ENCODE data around the gene FAR2.
"Not testable (repeated sequence)": the region's sequence is repeated elsewhere in the genome, so short reads cannot be mapped to it uniquely, and the experiment has no call there.

Gene FAR2

GRCh38 chr12:29232086-29232485, 83.0 kb downstream of the FAR2 start:
- no peak for DNase-seq

- no peak for DNase-seq
Observed at GRCh38 chr12:29234552-29234951, 85.5 kb downstream of the FAR2 start.

GRCh38 chr12:29234965-29235626, 86.0 kb downstream of the FAR2 start:
- DNase-seq, result no peak

- DNase-seq, result no peak
Observed at GRCh38 chr12:29238822-29239291, 89.8 kb downstream of the FAR2 start.

- DNase-seq, result no peak
Observed at GRCh38 chr12:29239336-29239735, 90.3 kb downstream of the FAR2 start.

GRCh38 chr12:29240441-29240840, 91.4 kb downstream of the FAR2 start:
- DNase-seq, result no peak

GRCh38 chr12:29241821-29242591, 92.9 kb downstream of the FAR2 start:
- peak in 35 of 56 donors; percentile 1 to 73 (median 22) for DNase-seq

- DNase-seq, result peak in 1 of 56 donors; percentile 3
Observed at GRCh38 chr12:29242921-29243431, 93.9 kb downstream of the FAR2 start.

- no peak for DNase-seq
Observed at GRCh38 chr12:29244159-29244765, 95.2 kb downstream of the FAR2 start.

GRCh38 chr12:29245246-29245645, 96.2 kb downstream of the FAR2 start:
- no peak for DNase-seq

GRCh38 chr12:29249930-29250329, 100.9 kb downstream of the FAR2 start:
- DNase-seq, result no peak

- DNase-seq, result no peak
Observed at GRCh38 chr12:29253906-29254625, 105.0 kb downstream of the FAR2 start.

- no peak for DNase-seq
Observed at GRCh38 chr12:29255042-29255441, 106.0 kb downstream of the FAR2 start.

- DNase-seq, result no peak
Observed at GRCh38 chr12:29256598-29256997, 107.5 kb downstream of the FAR2 start.

- not testable (repeated sequence) for DNase-seq
Observed at GRCh38 chr12:29257687-29258086, 108.6 kb downstream of the FAR2 start.

- DNase-seq, result no peak
Observed at GRCh38 chr12:29264424-29264823, 115.3 kb downstream of the FAR2 start.

- no peak for DNase-seq
Observed at GRCh38 chr12:29269706-29270408, 120.8 kb downstream of the FAR2 start.

GRCh38 chr12:29270446-29270845, 121.4 kb downstream of the FAR2 start:
- DNase-seq, result no peak

- DNase-seq, result no peak
Observed at GRCh38 chr12:29273178-29273843, 124.2 kb downstream of the FAR2 start.

- DNase-seq, result no peak
Observed at GRCh38 chr12:29275834-29276233, 126.8 kb downstream of the FAR2 start.

Measured in nucleus accumbens (tissue), 56 donors.